GM19240 (cell line): ENCODE data around the gene ATXN1L.
A peak's percentile ranks its signal among the peaks of the same experiment; 100 is the strongest.
"Not testable (repeated sequence)": the region's sequence is repeated elsewhere in the genome, so short reads cannot be mapped to it uniquely, and the experiment has no call there.

Experiments used
- DNase-seq: peaks from one replicate; pipeline ENCODE4 v3.0.0; 2011; ENCODE audit warnings: low spot score; ENCODE audit not compliant: insufficient read length

ATXN1L gene

GRCh38 chr16:71894229-71894920, 48.6 kb downstream of the ATXN1L start:
- DNase-seq = no peak

GRCh38 chr16:71894921-71895678, 49.3 kb downstream of the ATXN1L start, which contains the start of gene IST1:
IST1 (plus strand) TSS chr16:71895531; CDS start chr16:71915641, 20,110 bp downstream.
- DNase-seq = peak; percentile 85

- DNase-seq = no peak
Measured at GRCh38 chr16:71895679-71896365, 50.0 kb downstream of the ATXN1L start.

- DNase-seq = no peak
Measured at GRCh38 chr16:71896764-71897368, 51.1 kb downstream of the ATXN1L start.

GRCh38 chr16:71899171-71899570, 53.4 kb downstream of the ATXN1L start:
- no peak for DNase-seq

GRCh38 chr16:71902656-71903365, 57.0 kb downstream of the ATXN1L start:
- no peak for DNase-seq

GRCh38 chr16:71903608-71904007, 57.8 kb downstream of the ATXN1L start:
- DNase-seq = no peak

GRCh38 chr16:71904239-71904638, 58.5 kb downstream of the ATXN1L start:
- no peak for DNase-seq

GRCh38 chr16:71905765-71906164, 60.0 kb downstream of the ATXN1L start:
- DNase-seq = not testable (repeated sequence)
